ENCODE measurements around the gene HS3ST4. TPM values are rescaled to one million over a fixed set of nuclear protein-coding genes. Genes with fewer than 3 reads are reported as not detected.

Gene HS3ST4
- total and polyA plus RNA-seq, 2 donors = 0.19 to 1.3 TPM

GRCh38 chr16:26108836-26109505, 417.2 kb downstream of the HS3ST4 start:
- DNase-seq (ENCODE audit: extremely low spot score) = no peak
- H3K4me3 ChIP-seq (ENCODE audit: low read depth, low read length) = no peak overlapping the region
- H3K27ac ChIP-seq (ENCODE audit: low read depth) = no peak overlapping the region
- no peaks in the 10 kb centered on the region for H3K4me1 ChIP-seq (ENCODE audit: insufficient read depth)
- 70% methylated on average over 13 of the region's 13 CpGs for WGBS
- no peaks in the 10 kb centered on the region for H3K36me3 ChIP-seq (ENCODE audit: insufficient read depth)

- Histone ChIP-seq H3K36me3 (ENCODE audit: insufficient read depth) (no peaks in the 10 kb centered on the region), H3K4me3 (ENCODE audit: low read depth, low read length) (no peak overlapping the region), H3K27ac (ENCODE audit: low read depth) (no peak overlapping the region), H3K4me1 (ENCODE audit: insufficient read depth) (no peaks in the 10 kb centered on the region)
- DNase-seq (ENCODE audit: extremely low spot score) = no peak
- 75% methylated on average over 5 of the region's 5 CpGs for WGBS
Measured at GRCh38 chr16:26111900-26112299, 420.1 kb downstream of the HS3ST4 start.

GRCh38 chr16:26118575-26118974, 426.8 kb downstream of the HS3ST4 start:
- no peak overlapping the region for H3K4me3 ChIP-seq (ENCODE audit: low read depth, low read length)
- no peak overlapping the region for H3K27ac ChIP-seq (ENCODE audit: low read depth)
- no peaks in the 10 kb centered on the region for H3K4me1 ChIP-seq (ENCODE audit: insufficient read depth)
- H3K36me3 ChIP-seq (ENCODE audit: insufficient read depth) = no peaks in the 10 kb centered on the region
- DNase-seq (ENCODE audit: extremely low spot score) = no peak
- WGBS = 28% methylated on average over 3 of the region's 3 CpGs

GRCh38 chr16:26120729-26121128, 429.0 kb downstream of the HS3ST4 start:
- Histone ChIP-seq H3K4me1 (ENCODE audit: insufficient read depth) (no peaks in the 10 kb centered on the region), H3K36me3 (ENCODE audit: insufficient read depth) (no peaks in the 10 kb centered on the region), H3K27ac (ENCODE audit: low read depth) (no peak overlapping the region), H3K4me3 (ENCODE audit: low read depth, low read length) (no peak overlapping the region)
- 48% methylated on average over 3 of the region's 3 CpGs for WGBS
- no peak for DNase-seq (ENCODE audit: extremely low spot score)

- Histone ChIP-seq H3K4me1 (ENCODE audit: insufficient read depth) (no peaks in the 10 kb centered on the region), H3K27ac (ENCODE audit: low read depth) (no peak overlapping the region), H3K4me3 (ENCODE audit: low read depth, low read length) (no peak overlapping the region), H3K36me3 (ENCODE audit: insufficient read depth) (no peaks in the 10 kb centered on the region)
- DNase-seq (ENCODE audit: extremely low spot score) = no peak
- WGBS = 78% methylated on average over 1 of the region's 1 CpG
Measured at GRCh38 chr16:26128296-26128695, 436.5 kb downstream of the HS3ST4 start.

- 82% methylated on average over 9 of the region's 9 CpGs for WGBS
- no peaks in the 10 kb centered on the region for H3K4me1 ChIP-seq (ENCODE audit: insufficient read depth)
- DNase-seq (ENCODE audit: extremely low spot score) = no peak
Measured at GRCh38 chr16:26129997-26130396, 438.2 kb downstream of the HS3ST4 start.

GRCh38 chr16:26133416-26134093, 441.8 kb downstream of the HS3ST4 start:
- WGBS = 19% methylated on average over 5 of the region's 5 CpGs

More at GRCh38 chr16:26129997-26130396, 438.2 kb downstream of the HS3ST4 start:
- Histone ChIP-seq H3K27ac (ENCODE audit: low read depth) (no peak overlapping the region), H3K4me3 (ENCODE audit: low read depth, low read length) (no peak overlapping the region), H3K36me3 (ENCODE audit: insufficient read depth) (no peaks in the 10 kb centered on the region)

GRCh38 chr16:26134588-26134987, 442.8 kb downstream of the HS3ST4 start:
- Histone ChIP-seq H3K27ac (ENCODE audit: low read depth) (no peak overlapping the region), H3K4me1 (ENCODE audit: insufficient read depth) (no peaks in the 10 kb centered on the region), H3K36me3 (ENCODE audit: insufficient read depth) (no peaks in the 10 kb centered on the region), H3K4me3 (ENCODE audit: low read depth, low read length) (no peak overlapping the region)
- no peak for DNase-seq (ENCODE audit: extremely low spot score)
- 70% methylated on average over 2 of the region's 2 CpGs for WGBS

More at GRCh38 chr16:26133416-26134093, 441.8 kb downstream of the HS3ST4 start:
- Histone ChIP-seq H3K4me3 (ENCODE audit: low read depth, low read length) (no peak overlapping the region), H3K27ac (ENCODE audit: low read depth) (no peak overlapping the region), H3K36me3 (ENCODE audit: insufficient read depth) (no peaks in the 10 kb centered on the region), H3K4me1 (ENCODE audit: insufficient read depth) (no peaks in the 10 kb centered on the region)
- DNase-seq (ENCODE audit: extremely low spot score) = no peak

GRCh38 chr16:26137956-26138355, 446.2 kb downstream of the HS3ST4 start:
- 87% methylated on average over 2 of the region's 2 CpGs for WGBS
- no peak overlapping the region for H3K27ac ChIP-seq (ENCODE audit: low read depth)
- no peaks in the 10 kb centered on the region for H3K4me1 ChIP-seq (ENCODE audit: insufficient read depth)
- no peak overlapping the region for H3K4me3 ChIP-seq (ENCODE audit: low read depth, low read length)
- DNase-seq (ENCODE audit: extremely low spot score) = no peak
- no peaks in the 10 kb centered on the region for H3K36me3 ChIP-seq (ENCODE audit: insufficient read depth)

- 79% methylated on average over 7 of the region's 7 CpGs for WGBS
- no peaks in the 10 kb centered on the region for H3K36me3 ChIP-seq (ENCODE audit: insufficient read depth)
- no peak overlapping the region for H3K4me3 ChIP-seq (ENCODE audit: low read depth, low read length)
- no peak for DNase-seq (ENCODE audit: extremely low spot score)
- no peaks in the 10 kb centered on the region for H3K4me1 ChIP-seq (ENCODE audit: insufficient read depth)
- no peak overlapping the region for H3K27ac ChIP-seq (ENCODE audit: low read depth)
Measured at GRCh38 chr16:26139091-26139490, 447.3 kb downstream of the HS3ST4 start.

- no peak overlapping the region for H3K27ac ChIP-seq (ENCODE audit: low read depth)
- H3K4me3 ChIP-seq (ENCODE audit: low read depth, low read length) = no peak overlapping the region
- WGBS = 81% methylated on average over 1 of the region's 1 CpG
- DNase-seq (ENCODE audit: extremely low spot score) = no peak
- no peaks in the 10 kb centered on the region for H3K36me3 ChIP-seq (ENCODE audit: insufficient read depth)
- H3K4me1 ChIP-seq (ENCODE audit: insufficient read depth) = no peaks in the 10 kb centered on the region
Measured at GRCh38 chr16:26139884-26140283, 448.1 kb downstream of the HS3ST4 start.

- H3K4me1 ChIP-seq (ENCODE audit: insufficient read depth) = no peaks in the 10 kb centered on the region
- WGBS = 73% methylated on average over 5 of the region's 5 CpGs
Measured at GRCh38 chr16:26149364-26150190, 457.8 kb downstream of the HS3ST4 start.

GRCh38 chr16:26155221-26155620, 463.5 kb downstream of the HS3ST4 start:
- DNase-seq (ENCODE audit: extremely low spot score) = no peak
- WGBS = 43% methylated on average over 1 of the region's 1 CpG
- H3K4me3 ChIP-seq (ENCODE audit: low read depth, low read length) = no peak overlapping the region
- no peaks in the 10 kb centered on the region for H3K4me1 ChIP-seq (ENCODE audit: insufficient read depth)
- H3K36me3 ChIP-seq (ENCODE audit: insufficient read depth) = no peaks in the 10 kb centered on the region
- H3K27ac ChIP-seq (ENCODE audit: low read depth) = no peak overlapping the region

More at GRCh38 chr16:26149364-26150190, 457.8 kb downstream of the HS3ST4 start:
- Histone ChIP-seq H3K27ac (ENCODE audit: low read depth) (no peak overlapping the region), H3K36me3 (ENCODE audit: insufficient read depth) (no peaks in the 10 kb centered on the region), H3K4me3 (ENCODE audit: low read depth, low read length) (no peak overlapping the region)
- no peak for DNase-seq (ENCODE audit: extremely low spot score)

Data from urinary bladder (tissue), 4 donors.